ENCODE data around the gene SH3RF3.

Gene SH3RF3

DNA sequence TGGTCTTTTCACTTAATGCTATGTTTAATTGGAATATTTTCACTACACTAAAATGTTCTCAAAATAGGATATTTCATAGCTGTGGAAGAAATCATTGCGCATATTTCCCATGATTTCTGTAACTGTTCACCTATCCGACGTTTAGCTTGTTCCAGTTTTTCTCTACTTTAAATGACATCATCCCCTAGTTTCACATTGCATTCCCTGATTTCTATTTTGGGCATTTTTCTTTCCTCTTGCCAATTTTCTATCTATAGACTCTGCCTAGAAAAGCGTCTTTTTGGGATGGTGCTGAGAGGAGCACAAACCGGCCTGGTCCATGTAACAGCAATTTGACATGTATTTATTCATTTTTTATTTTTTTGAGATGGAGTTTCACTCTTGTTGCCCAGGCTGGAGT is 163.4 kb downstream of the SH3RF3 start:
- Histone ChIP-seq H3K4me2 (ENCODE audit: low read length) (no peak overlapping the region), H3K4me1 (no peaks in the 10 kb centered on the region), H3K9ac (no peak overlapping the region), H3K27ac (no peak overlapping the region), H3K27me3 (ENCODE audit: control insufficient read depth, insufficient read depth, low read length) (no peaks in the 10 kb centered on the region), H3K36me3 (ENCODE audit: control insufficient read depth, insufficient read depth, low read length) (no peaks in the 10 kb centered on the region), H3K4me3 (ENCODE audit: low read depth, low read length) (no peak overlapping the region), H2AFZ (no peak overlapping the region), H3K79me2 (no peaks in the 10 kb centered on the region), H3K9me3 (ENCODE audit: control insufficient read depth, low read length) (no peaks in the 10 kb centered on the region)
- TF ChIP-seq, protein P1, sequence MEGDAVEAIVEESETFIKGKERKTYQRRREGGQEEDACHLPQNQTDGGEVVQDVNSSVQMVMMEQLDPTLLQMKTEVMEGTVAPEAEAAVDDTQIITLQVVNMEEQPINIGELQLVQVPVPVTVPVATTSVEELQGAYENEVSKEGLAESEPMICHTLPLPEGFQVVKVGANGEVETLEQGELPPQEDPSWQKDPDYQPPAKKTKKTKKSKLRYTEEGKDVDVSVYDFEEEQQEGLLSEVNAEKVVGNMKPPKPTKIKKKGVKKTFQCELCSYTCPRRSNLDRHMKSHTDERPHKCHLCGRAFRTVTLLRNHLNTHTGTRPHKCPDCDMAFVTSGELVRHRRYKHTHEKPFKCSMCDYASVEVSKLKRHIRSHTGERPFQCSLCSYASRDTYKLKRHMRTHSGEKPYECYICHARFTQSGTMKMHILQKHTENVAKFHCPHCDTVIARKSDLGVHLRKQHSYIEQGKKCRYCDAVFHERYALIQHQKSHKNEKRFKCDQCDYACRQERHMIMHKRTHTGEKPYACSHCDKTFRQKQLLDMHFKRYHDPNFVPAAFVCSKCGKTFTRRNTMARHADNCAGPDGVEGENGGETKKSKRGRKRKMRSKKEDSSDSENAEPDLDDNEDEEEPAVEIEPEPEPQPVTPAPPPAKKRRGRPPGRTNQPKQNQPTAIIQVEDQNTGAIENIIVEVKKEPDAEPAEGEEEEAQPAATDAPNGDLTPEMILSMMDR (IDR thresholded peaks at IDR 0.05): no peak

DNA sequence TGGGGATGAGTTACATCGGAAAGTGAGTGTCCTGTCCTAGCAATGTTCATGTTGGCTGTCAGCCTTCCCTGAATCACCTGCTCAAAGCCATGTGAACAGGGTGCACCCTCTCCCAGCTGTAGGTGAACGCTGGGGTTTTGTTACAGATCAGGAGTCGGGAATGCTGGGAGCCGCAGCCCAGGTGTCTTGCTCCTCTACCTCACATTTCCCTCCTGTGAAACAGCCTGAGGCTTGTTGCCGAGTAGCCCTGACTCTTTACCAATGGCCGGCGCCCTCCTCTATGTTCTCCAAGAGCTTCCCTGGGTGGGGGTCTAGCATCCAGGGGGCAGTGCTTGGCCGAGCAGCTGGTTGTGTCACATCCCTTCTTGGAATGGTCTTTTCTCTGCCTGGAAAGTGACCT is 164.7 kb downstream of the SH3RF3 start:
- H3K27me3 ChIP-seq (ENCODE audit: control insufficient read depth, insufficient read depth, low read length): no peaks in the 10 kb centered on the region
- H3K79me2 ChIP-seq: no peaks in the 10 kb centered on the region
- TF ChIP-seq, protein P1 (IDR thresholded peaks at IDR 0.05): no peak
- H3K4me1 ChIP-seq: no peaks in the 10 kb centered on the region
- no peak overlapping the region for H3K4me3 ChIP-seq (ENCODE audit: low read depth, low read length)
- H2AFZ ChIP-seq: no peak overlapping the region
- no peak overlapping the region for H3K9ac ChIP-seq
- no peaks in the 10 kb centered on the region for H3K9me3 ChIP-seq (ENCODE audit: control insufficient read depth, low read length)
- no peak overlapping the region for H3K4me2 ChIP-seq (ENCODE audit: low read length)
- H3K36me3 ChIP-seq (ENCODE audit: control insufficient read depth, insufficient read depth, low read length): no peaks in the 10 kb centered on the region
- H3K27ac ChIP-seq: no peak overlapping the region

DNA sequence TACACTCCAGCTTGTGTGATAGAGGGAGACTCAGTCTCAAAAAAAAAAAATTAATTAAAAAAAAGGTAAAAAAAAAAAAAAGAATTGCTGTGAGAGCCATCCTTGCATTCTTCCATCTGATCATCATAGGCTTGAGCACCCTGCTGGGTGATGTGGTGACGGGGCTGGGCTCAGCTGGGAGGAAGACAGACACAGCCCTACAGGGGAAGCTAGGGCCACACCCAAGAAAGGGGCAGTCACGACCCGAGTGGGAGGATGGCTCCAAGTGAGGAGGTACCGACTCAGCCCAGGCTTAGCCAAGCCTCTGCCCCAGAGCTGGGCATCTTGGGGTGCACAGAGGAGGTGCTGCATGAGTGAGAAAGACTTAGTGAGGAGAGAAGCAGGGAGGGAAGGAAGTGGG is 165.5 kb downstream of the SH3RF3 start:
- no peak overlapping the region for H3K9ac ChIP-seq
- no peak overlapping the region for H3K4me3 ChIP-seq (ENCODE audit: low read depth, low read length)
- no peaks in the 10 kb centered on the region for H3K4me1 ChIP-seq
- H3K9me3 ChIP-seq (ENCODE audit: control insufficient read depth, low read length): no peaks in the 10 kb centered on the region
- TF ChIP-seq, protein P1 (IDR thresholded peaks at IDR 0.05): no peak
- no peaks in the 10 kb centered on the region for H3K36me3 ChIP-seq (ENCODE audit: control insufficient read depth, insufficient read depth, low read length)
- H3K27me3 ChIP-seq (ENCODE audit: control insufficient read depth, insufficient read depth, low read length): no peaks in the 10 kb centered on the region
- no peak overlapping the region for H3K27ac ChIP-seq
- no peak overlapping the region for H2AFZ ChIP-seq
- H3K4me2 ChIP-seq (ENCODE audit: low read length): no peak overlapping the region
- H3K79me2 ChIP-seq: no peaks in the 10 kb centered on the region

GRCh38 chr2:109295070-109295780 is 166.2 kb downstream of the SH3RF3 start:
- H3K4me2 ChIP-seq (ENCODE audit: low read length): no peak overlapping the region
- H3K4me1 ChIP-seq: no peaks in the 10 kb centered on the region
- no peak overlapping the region for H2AFZ ChIP-seq
- TF ChIP-seq, protein P1 (IDR thresholded peaks at IDR 0.05): no peak
- no peak overlapping the region for H3K9ac ChIP-seq
- H3K27me3 ChIP-seq (ENCODE audit: control insufficient read depth, insufficient read depth, low read length): no peaks in the 10 kb centered on the region
- H3K9me3 ChIP-seq (ENCODE audit: control insufficient read depth, low read length): no peaks in the 10 kb centered on the region
- no peaks in the 10 kb centered on the region for H3K36me3 ChIP-seq (ENCODE audit: control insufficient read depth, insufficient read depth, low read length)
- H3K79me2 ChIP-seq: no peaks in the 10 kb centered on the region
- no peak overlapping the region for H3K4me3 ChIP-seq (ENCODE audit: low read depth, low read length)
- no peak overlapping the region for H3K27ac ChIP-seq

- TF ChIP-seq, protein P1 (IDR thresholded peaks at IDR 0.05): no peak
- H2AFZ ChIP-seq: no peak overlapping the region
These were observed 166.7 kb downstream of the SH3RF3 start for GRCh38 chr2:109295781-109296117.

More at GRCh38 chr2:109295781-109296117, 166.7 kb downstream of the SH3RF3 start:
- H3K27me3 ChIP-seq (ENCODE audit: control insufficient read depth, insufficient read depth, low read length): no peaks in the 10 kb centered on the region
- H3K9ac ChIP-seq: no peak overlapping the region
- H3K36me3 ChIP-seq (ENCODE audit: control insufficient read depth, insufficient read depth, low read length): no peaks in the 10 kb centered on the region
- H3K27ac ChIP-seq: no peak overlapping the region
- no peaks in the 10 kb centered on the region for H3K4me1 ChIP-seq
- no peaks in the 10 kb centered on the region for H3K79me2 ChIP-seq
- H3K4me2 ChIP-seq (ENCODE audit: low read length): no peak overlapping the region
- H3K4me3 ChIP-seq (ENCODE audit: low read depth, low read length): no peak overlapping the region
- no peaks in the 10 kb centered on the region for H3K9me3 ChIP-seq (ENCODE audit: control insufficient read depth, low read length)
